CD8-positive, alpha-beta memory T cell (primary cell): ENCODE results near the gene SHC2. TPM values are rescaled to one million over a fixed set of nuclear protein-coding genes. Genes with fewer than 3 reads are reported as not detected.

Experiments
- CTCF ChIA-PET: fragments of 350-600 bp; sonication (Branson Sonifier 250); formaldehyde crosslinking; loops from one replicate; lab custom pipeline; 2021; ENCODE audit warnings: antibody characterized with exemption; lab: Charles Lee
- POLR2A ChIA-PET: fragments of 350-600 bp; sonication (Branson Sonifier 250); formaldehyde crosslinking; loops from one replicate; lab custom pipeline; 2021; ENCODE audit warnings: antibody characterized with exemption; lab: Charles Lee
- DNase-seq, 5 donors: peaks; one replicate each; pipeline versions ENCODE4 v3.0.0 to v3.0.0-alpha.2; 2020 to 2022; ENCODE audit warnings: mixed read lengths in 1 of 5
- H3K27ac ChIP-seq: one replicate; pipeline ENCODE4 v1.7.0; 2013; ENCODE audit warnings: low read depth, mild to moderate bottlenecking, low read length, moderate library complexity
- H3K27me3 ChIP-seq: 2 replicates; pipeline ENCODE4 v1.7.0; 2013; ENCODE audit warnings: low read length, mild to moderate bottlenecking; ENCODE audit not compliant: insufficient read depth, poor library complexity, severe bottlenecking
- H3K36me3 ChIP-seq: 2 replicates; pipeline ENCODE4 v1.7.0; 2013; ENCODE audit warnings: mild to moderate bottlenecking, low read length, moderate library complexity; ENCODE audit not compliant: insufficient read depth
- H3K4me1 ChIP-seq: 2 replicates; pipeline ENCODE4 v1.7.0; 2013; ENCODE audit warnings: mild to moderate bottlenecking, low read length, moderate library complexity; ENCODE audit not compliant: insufficient read depth
- H3K4me3 ChIP-seq: 2 replicates; pipeline ENCODE4 v1.7.0; 2013; ENCODE audit warnings: mild to moderate bottlenecking, low read length
- H3K9me3 ChIP-seq: 2 replicates; pipeline ENCODE4 v1.7.0; 2013; ENCODE audit warnings: mild to moderate bottlenecking, low read length
- H3K27ac Mint-ChIP-seq, 8 donors: one replicate each; pipeline ENCODE4 v1.8.0; 2020 to 2021; ENCODE audit warnings: mixed read lengths in 8 of 8, mild to moderate bottlenecking in 6 of 8, inconsistent platforms in 3 of 8, moderate library complexity in 3 of 8
- H3K27me3 Mint-ChIP-seq, 2 donors: one replicate each; pipeline ENCODE4 v1.8.0; 2020 to 2021; ENCODE audit warnings: mixed read lengths in 2 of 2, mild to moderate bottlenecking in 1 of 2, moderate library complexity in 1 of 2
- H3K36me3 Mint-ChIP-seq, 3 donors: one replicate each; pipeline ENCODE4 v1.8.0; 2020 to 2021; ENCODE audit warnings: mixed read lengths in 3 of 3, inconsistent platforms in 1 of 3, mild to moderate bottlenecking in 1 of 3
- H3K4me1 Mint-ChIP-seq, 3 donors: one replicate each; pipeline ENCODE4 v1.8.0; 2020 to 2021; ENCODE audit warnings: mixed read lengths in 3 of 3, inconsistent platforms in 1 of 3, mild to moderate bottlenecking in 1 of 3
- H3K4me3 Mint-ChIP-seq, 7 donors: one replicate each; pipeline ENCODE4 v1.8.0; 2020 to 2021; ENCODE audit warnings: mixed read lengths in 7 of 7, mild to moderate bottlenecking in 6 of 7, moderate library complexity in 4 of 7, inconsistent platforms in 2 of 7
- H3K9me3 Mint-ChIP-seq, 5 donors: one replicate each; pipeline ENCODE4 v1.8.0; 2020 to 2022; ENCODE audit warnings: mixed read lengths in 5 of 5, mild to moderate bottlenecking in 3 of 5, moderate library complexity in 2 of 5, inconsistent platforms in 1 of 5
- polyA plus RNA-seq: library from polyadenylated mRNA; unstranded; fragments of 300-500 nt; fragmentation: Illumina TruSeq; gene quantifications from one replicate; pipeline ENCODE4 v1.2.3, GENCODE V29; 2021
- total RNA-seq, 2 experiments: library from RNA; stranded (reverse); gene quantifications; one replicate each; pipeline ENCODE4 v1.2.3, GENCODE V29; 2021

Gene SHC2
- total and polyA plus RNA-seq, 3 experiments from 2014 or later: 0.11 to 0.13 TPM; not detected in 1

DNA sequence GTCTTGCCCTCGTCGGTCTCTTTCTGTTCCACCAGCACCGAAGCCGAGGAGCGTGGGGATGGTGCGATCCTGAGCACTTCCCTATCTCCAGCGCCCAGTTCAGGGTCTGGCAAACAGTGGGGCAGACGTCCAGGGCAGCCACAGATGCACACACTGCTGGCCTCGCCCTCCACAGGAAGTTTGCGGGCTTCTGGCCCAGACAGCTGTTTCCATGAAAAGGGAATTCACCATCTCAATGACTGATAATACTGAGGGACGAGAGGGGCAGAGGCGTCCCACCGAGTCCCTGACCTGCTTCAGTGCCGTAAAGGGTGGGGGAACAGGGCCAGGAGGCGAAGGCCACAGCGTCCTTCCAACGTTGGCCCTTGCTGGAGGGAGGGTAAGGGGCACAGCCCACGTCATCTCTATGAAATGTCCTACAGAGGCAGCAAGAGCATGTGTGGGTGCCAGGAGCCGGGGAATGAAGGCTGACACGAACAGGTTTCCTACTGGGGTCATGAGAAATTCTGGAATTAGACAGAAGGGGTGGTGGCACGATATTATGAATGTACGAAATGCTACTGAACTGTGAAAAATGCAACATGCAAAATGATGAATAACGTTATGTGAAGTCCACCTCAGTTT, 19.5 kb downstream of the SHC2 start:
- Histone ChIP-seq H3K27ac (no peak overlapping the region), H3K9me3 (no peaks in the 10 kb centered on the region), H3K4me1 (no peaks in the 10 kb centered on the region), H3K4me3 (no peak overlapping the region), H3K36me3 (no peaks in the 10 kb centered on the region), H3K27me3 (no peaks in the 10 kb centered on the region)
- Mint-ChIP-seq H3K27ac (no peak overlapping the region), H3K4me3 (no peak overlapping the region), H3K4me1 (no peaks in the 10 kb centered on the region), H3K36me3 (no peaks in the 10 kb centered on the region), H3K9me3 (peaks cover 0 to 5% (median 0%) of the 10 kb centered on the region in 5 donors), H3K27me3 (peaks cover 4 to 27% of the 10 kb centered on the region in 2 donors)
- POLR2A ChIA-PET: no interaction called here
- no peak for DNase-seq
- CTCF ChIA-PET: no interaction called here

DNA sequence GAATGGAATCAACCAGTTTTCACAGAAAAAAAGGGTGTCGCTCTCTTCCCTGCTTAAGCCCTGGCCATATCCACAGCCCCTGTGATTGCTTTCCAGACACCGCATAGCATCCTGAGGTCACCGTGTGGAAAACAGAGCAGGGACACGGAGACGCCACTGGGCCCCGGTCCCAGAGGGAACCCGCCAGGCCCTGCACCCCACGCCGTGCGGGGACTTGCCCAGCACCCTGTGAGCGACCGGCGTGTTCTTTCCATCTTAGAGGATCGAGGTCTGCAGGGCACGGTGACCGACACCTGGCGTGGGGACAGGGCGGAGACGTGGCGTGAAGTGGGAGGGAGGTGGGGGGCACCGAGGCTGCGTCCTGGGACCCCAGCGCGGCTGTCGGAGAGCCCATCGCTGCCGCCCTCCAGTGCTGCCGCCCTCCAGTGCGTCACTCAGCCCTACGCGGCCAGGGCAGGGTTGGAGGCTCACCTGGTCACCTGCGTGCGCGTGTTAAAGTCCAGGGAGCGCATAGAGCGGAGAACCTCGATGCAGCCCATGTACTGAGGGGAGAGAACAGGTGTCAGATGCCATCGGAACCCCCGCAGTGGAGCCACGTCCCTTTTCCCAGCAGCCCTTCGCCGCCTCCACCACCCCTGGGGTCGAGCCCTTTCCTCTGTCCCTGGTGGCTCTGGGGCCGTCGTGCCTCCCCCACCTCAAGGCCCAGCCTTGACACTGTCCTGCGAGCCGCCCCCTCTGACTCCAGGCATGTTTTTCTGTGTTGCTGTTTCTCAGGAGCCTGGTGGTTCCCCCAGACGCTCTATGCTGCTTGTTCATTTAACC, 20.2 kb downstream of the SHC2 start:
- POLR2A ChIA-PET: no interaction called here
- H3K36me3 ChIP-seq: no peaks in the 10 kb centered on the region
- H3K4me3 ChIP-seq: no peak overlapping the region
- H3K9me3 ChIP-seq: no peaks in the 10 kb centered on the region
- H3K27me3 ChIP-seq: no peaks in the 10 kb centered on the region
- H3K27ac ChIP-seq: no peak overlapping the region
- H3K27me3 Mint-ChIP-seq: peaks cover 4 to 29% of the 10 kb centered on the region in 2 donors
- no peaks in the 10 kb centered on the region for H3K36me3 Mint-ChIP-seq
- H3K9me3 Mint-ChIP-seq: peaks cover 0 to 5% (median 0%) of the 10 kb centered on the region in 5 donors
- no peak overlapping the region for H3K27ac Mint-ChIP-seq
- H3K4me3 Mint-ChIP-seq: no peak overlapping the region
- no peaks in the 10 kb centered on the region for H3K4me1 ChIP-seq
- no peaks in the 10 kb centered on the region for H3K4me1 Mint-ChIP-seq
- CTCF ChIA-PET: no interaction called here
- no peak for DNase-seq

DNA sequence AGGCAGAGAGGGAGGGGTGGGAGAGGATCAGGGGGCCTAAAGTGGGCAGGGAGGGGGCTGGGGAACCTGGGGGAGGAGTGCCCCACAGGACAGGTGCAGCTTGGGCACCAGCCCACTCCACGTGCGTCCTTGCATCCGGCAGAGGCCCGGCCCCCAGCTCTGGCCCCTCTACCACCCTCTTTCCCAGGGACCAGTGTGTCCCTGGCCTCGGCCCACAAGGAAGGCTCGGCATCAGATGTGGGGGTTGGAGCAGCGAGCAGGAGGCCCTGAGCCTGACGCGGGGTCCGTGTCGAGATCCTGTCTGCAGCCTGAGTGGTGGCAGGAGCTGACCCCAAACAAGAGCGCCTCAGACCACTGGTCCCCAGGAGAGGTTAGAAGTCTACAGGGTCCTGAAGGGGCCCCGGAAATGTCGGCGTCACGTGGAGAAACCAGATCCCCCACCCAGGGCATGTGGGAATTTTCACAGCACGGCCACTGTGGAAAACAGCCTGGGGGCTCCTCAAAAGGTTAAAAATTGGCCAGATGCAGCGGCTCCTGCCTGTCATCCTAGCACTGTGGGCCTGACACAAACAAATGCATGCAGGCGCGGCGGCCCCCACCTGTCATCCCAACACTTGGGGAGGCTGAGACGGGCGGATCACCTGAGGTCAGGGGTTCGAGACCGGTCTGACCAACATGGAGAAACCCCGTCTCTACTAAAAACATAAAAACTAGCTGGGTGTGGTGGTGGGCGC, 21.5 kb downstream of the SHC2 start:
- Mint-ChIP-seq H3K9me3 (peaks cover 0 to 5% (median 0%) of the 10 kb centered on the region in 5 donors), H3K27me3 (peaks cover 4 to 31% of the 10 kb centered on the region in 2 donors), H3K4me3 (no peak overlapping the region), H3K36me3 (no peaks in the 10 kb centered on the region), H3K27ac (no peak overlapping the region), H3K4me1 (no peaks in the 10 kb centered on the region)
- Histone ChIP-seq H3K4me1 (no peaks in the 10 kb centered on the region), H3K9me3 (no peaks in the 10 kb centered on the region), H3K27ac (no peak overlapping the region), H3K27me3 (no peaks in the 10 kb centered on the region), H3K36me3 (no peaks in the 10 kb centered on the region), H3K4me3 (no peak overlapping the region)
- POLR2A ChIA-PET: no interaction called here
- no peak for DNase-seq
- CTCF ChIA-PET: no interaction called here

DNA sequence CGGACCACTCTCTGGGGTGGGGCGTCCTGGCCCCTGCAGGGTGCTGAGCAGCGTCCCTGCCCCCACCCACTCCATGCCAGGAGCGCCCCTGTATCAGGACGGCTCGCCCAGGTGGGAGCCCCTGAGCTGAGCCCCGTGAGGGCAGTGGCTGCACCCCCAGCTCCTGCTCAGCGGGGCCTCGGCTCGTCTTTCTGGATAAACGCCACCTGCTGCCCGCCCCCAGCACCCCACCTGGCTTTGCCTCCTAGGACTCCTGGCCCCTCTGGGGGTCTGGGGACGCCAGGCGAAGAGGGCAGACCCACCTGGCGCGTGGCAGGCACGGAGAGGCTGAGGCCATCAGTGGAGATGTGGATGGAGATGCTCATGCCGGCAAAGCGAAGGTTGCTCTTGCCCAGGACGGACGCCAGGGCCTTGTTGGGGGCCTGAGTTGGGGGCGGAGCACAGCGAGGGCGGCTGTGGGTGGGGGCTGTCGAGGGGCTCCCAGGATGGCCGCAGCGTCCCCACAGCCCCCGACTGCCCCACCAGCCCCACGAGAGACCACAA, 22.3 kb downstream of the SHC2 start:
- H3K4me1 ChIP-seq: no peaks in the 10 kb centered on the region
- Mint-ChIP-seq H3K4me1 (no peaks in the 10 kb centered on the region), H3K27me3 (peaks cover 4 to 31% of the 10 kb centered on the region in 2 donors), H3K4me3 (no peak overlapping the region), H3K9me3 (peaks cover 0 to 5% (median 0%) of the 10 kb centered on the region in 5 donors), H3K36me3 (no peaks in the 10 kb centered on the region), H3K27ac (no peak overlapping the region)
- H3K36me3 ChIP-seq: no peaks in the 10 kb centered on the region
- H3K27ac ChIP-seq: no peak overlapping the region
- no peaks in the 10 kb centered on the region for H3K9me3 ChIP-seq
- H3K4me3 ChIP-seq: no peak overlapping the region
- DNase-seq: no peak
- ChIA-PET CTCF (no interaction called here), POLR2A (no interaction called here)
- H3K27me3 ChIP-seq: no peaks in the 10 kb centered on the region

DNA sequence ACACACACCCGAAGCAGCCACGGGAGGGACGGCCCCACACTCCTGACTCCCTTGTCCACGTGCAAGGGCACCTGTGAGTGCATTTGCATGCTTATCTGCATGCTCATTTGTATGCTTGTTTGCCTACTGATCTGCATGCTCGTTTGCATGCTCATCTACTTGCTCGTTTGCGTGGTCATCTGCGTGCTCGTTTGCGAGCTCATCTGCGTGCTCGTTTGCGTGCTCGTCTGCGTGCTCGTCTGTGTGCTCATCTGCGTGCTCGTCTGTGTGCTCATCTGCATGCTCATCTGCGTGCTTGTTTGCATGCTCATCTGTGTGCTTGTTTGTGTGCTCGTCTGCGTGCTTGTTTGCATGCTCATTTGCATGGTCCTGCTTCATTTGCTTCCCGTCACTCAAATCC, 23.8 kb downstream of the SHC2 start:
- no peaks in the 10 kb centered on the region for H3K36me3 ChIP-seq
- no peaks in the 10 kb centered on the region for H3K36me3 Mint-ChIP-seq
- no peaks in the 10 kb centered on the region for H3K9me3 ChIP-seq
- no peaks in the 10 kb centered on the region for H3K27me3 ChIP-seq
- no peak overlapping the region for H3K4me3 ChIP-seq
- H3K9me3 Mint-ChIP-seq: peaks cover 0 to 5% (median 0%) of the 10 kb centered on the region in 5 donors
- no peaks in the 10 kb centered on the region for H3K4me1 ChIP-seq
- H3K27ac Mint-ChIP-seq: no peak overlapping the region
- H3K4me1 Mint-ChIP-seq: no peaks in the 10 kb centered on the region
- no peak for DNase-seq
- ChIA-PET CTCF (no interaction called here), POLR2A (no interaction called here)
- no peak overlapping the region for H3K4me3 Mint-ChIP-seq
- peaks cover 4 to 31% of the 10 kb centered on the region in 2 donors for H3K27me3 Mint-ChIP-seq
- no peak overlapping the region for H3K27ac ChIP-seq

DNA sequence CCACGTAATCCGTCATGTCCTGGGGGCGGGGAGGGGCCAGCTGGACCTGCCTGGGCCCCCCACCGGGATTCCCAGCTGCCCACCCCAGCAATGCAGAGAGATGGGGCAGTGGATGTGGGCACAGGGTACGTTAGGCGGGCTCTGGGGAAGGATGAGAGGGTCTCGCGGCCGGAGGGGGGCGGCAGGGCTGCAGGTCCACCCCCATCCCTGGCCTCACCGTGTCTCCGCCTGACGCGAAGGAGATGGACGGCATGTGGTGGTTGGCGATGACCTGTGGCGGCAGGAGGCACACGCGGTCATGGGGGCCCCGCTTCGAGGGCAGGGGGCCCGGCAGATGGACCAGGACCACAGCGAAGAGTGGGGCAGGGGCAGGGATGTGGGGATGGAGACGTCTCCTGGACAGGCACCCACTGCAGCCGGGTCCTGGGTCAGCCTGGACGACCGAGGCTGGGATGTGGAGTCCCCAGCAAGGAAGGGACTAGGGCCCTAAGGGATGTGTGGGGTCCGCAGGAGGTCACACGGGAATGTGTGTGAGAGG, 24.4 kb downstream of the SHC2 start:
- Mint-ChIP-seq H3K36me3 (no peaks in the 10 kb centered on the region), H3K9me3 (peaks cover 0 to under 1% (median 0%) of the 10 kb centered on the region in 5 donors), H3K27ac (no peak overlapping the region), H3K27me3 (peaks cover 4 to 25% of the 10 kb centered on the region in 2 donors), H3K4me1 (no peaks in the 10 kb centered on the region), H3K4me3 (no peak overlapping the region)
- H3K4me3 ChIP-seq: no peak overlapping the region
- H3K27ac ChIP-seq: no peak overlapping the region
- H3K9me3 ChIP-seq: no peaks in the 10 kb centered on the region
- ChIA-PET POLR2A (no interaction called here), CTCF (no interaction called here)
- H3K36me3 ChIP-seq: no peaks in the 10 kb centered on the region
- no peaks in the 10 kb centered on the region for H3K27me3 ChIP-seq
- no peak for DNase-seq
- no peaks in the 10 kb centered on the region for H3K4me1 ChIP-seq

DNA sequence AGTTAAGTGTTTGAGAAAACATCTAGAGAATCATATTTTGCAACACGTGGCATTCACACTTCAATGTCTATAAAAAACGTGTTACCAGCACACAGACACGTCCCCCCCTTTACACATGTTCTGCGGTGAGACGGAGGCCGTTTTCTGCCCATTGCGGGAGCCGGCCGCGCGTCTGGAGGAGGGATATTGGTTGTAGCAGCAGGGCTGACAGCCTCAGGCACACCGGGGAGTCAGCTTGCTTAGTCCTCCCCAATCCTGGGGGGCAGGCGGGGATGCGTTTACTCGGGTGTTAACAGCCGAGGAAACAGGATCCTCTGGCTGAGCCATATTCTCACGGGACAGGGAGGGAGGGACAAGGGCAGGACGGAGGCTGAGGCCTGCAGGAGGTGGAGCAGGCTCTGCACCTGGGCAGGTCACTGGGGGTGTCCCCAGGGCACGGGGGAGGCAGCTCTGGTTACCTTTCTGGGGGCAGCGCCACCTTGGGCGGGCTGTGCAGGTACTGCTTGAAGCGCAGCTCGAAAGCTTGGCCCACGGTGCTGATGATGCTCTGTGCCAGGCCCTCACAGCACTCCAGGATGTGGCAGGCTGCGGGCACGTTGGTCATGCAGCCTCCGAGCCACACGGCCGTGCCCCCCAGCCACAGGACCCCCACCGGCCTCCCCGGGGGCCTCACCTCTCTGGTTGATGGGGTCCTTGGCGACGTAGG, 25.0 kb downstream of the SHC2 start:
- H3K4me1 ChIP-seq: no peaks in the 10 kb centered on the region
- H3K36me3 ChIP-seq: no peaks in the 10 kb centered on the region
- H3K27ac Mint-ChIP-seq: no peak overlapping the region
- ChIA-PET CTCF (no interaction called here), POLR2A (no interaction called here)
- no peaks in the 10 kb centered on the region for H3K36me3 Mint-ChIP-seq
- no peak overlapping the region for H3K27ac ChIP-seq
- H3K9me3 Mint-ChIP-seq: peaks cover 0 to 3% (median 0%) of the 10 kb centered on the region in 5 donors
- no peak for DNase-seq
- H3K4me1 Mint-ChIP-seq: no peaks in the 10 kb centered on the region
- H3K27me3 Mint-ChIP-seq: peaks cover 2 to 20% of the 10 kb centered on the region in 2 donors
- H3K4me3 Mint-ChIP-seq: no peak overlapping the region
- H3K4me3 ChIP-seq: no peak overlapping the region
- no peaks in the 10 kb centered on the region for H3K9me3 ChIP-seq
- no peaks in the 10 kb centered on the region for H3K27me3 ChIP-seq
